Activated T-cell treated with anti-CD3 and anti-CD28 coated beads, Interleukin-2, amount 50 U/mL, for 72 hours (primary cell): ENCODE data around the gene MYO19. TPM values are rescaled to one million over a fixed set of nuclear protein-coding genes. Genes with fewer than 3 reads are reported as not detected.

Experiments used
- ATAC-seq, 2 donors: fragments of 150-1000 bp; cut with Tn5 transposase; replicated peaks in 1 of 2; 2 replicates each; pipeline ENCODE4 v1.10.0; 2021; ENCODE audit warnings: moderate library complexity in 2 of 2, mild to moderate bottlenecking in 1 of 2
- DNase-seq, 2 donors: peaks; one replicate each; pipeline ENCODE4 v3.0.0; 2021 to 2022; ENCODE audit warnings: mixed read lengths in 1 of 2
- H3K27ac Mint-ChIP-seq: one replicate; pipeline ENCODE4 v1.8.0; 2022; ENCODE audit warnings: mild to moderate bottlenecking, moderate library complexity, mixed read lengths
- H3K27me3 Mint-ChIP-seq: one replicate; pipeline ENCODE4 v1.8.0; 2022; ENCODE audit warnings: low read depth, mixed read lengths
- H3K36me3 Mint-ChIP-seq, 2 donors: one replicate each; pipeline ENCODE4 v1.8.0; 2022; ENCODE audit warnings: mixed read lengths in 2 of 2, mild to moderate bottlenecking in 1 of 2; ENCODE audit not compliant: insufficient read depth in 2 of 2
- H3K4me1 Mint-ChIP-seq: one replicate; pipeline ENCODE4 v1.8.0; 2022; ENCODE audit warnings: low read depth, mixed read lengths
- H3K4me3 Mint-ChIP-seq, 2 donors: one replicate each; pipeline ENCODE4 v1.8.0; 2022; ENCODE audit warnings: mild to moderate bottlenecking in 2 of 2, mixed read lengths in 2 of 2, moderate library complexity in 2 of 2
- H3K9me3 Mint-ChIP-seq, 2 donors: one replicate each; pipeline ENCODE4 v1.8.0; 2022; ENCODE audit warnings: mixed read lengths in 2 of 2
- total RNA-seq, 2 donors: library from RNA; stranded (reverse); gene quantifications; one replicate each; pipeline ENCODE4 v1.2.3, GENCODE V29; 2022

The MYO19 gene
- total RNA-seq, 2 donors from 2014 or later = 101 to 118 TPM

DNA sequence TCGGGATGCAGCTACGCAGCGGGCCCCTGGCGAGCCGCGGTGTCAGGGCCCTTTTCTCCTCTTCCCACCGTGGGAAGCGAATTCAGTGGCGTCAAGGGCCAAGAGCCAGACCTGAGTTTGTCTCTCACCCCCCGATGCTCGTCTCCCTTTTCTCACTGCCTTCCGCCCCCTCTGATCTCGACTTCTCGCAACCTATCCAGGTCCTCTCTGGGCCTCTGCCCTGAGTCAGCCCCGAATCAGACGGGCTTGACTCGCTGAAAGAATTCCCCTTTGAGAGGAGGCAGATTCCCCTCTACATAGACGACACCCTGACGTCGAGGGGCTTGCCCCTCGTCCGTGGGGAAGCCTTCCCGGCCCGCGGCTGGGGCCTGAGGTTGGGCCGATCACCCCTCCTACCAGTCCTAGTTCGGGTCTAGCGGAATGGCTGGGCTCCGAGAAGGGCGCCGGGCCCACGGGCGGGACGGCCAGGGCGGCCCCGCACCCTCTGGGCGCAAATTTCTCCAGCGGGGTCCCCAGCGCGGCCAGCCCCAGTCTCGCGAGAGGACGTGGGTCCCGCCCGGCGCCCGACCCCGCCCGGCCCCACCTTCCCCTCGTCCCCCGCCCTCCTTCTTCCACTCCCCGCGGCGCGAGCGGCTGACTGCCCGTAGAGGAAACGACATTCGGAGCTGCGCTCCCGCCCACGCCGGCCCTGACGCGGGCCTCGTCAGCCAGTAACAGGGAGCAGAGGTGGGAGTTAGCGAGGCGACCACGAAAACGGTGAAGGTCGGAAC, 9.8 kb upstream of the MYO19 start, which contains the start of gene GGNBP2:
Gene GGNBP2, plus strand, starts transcription at position 613 of the 770 bp plus-strand sequence. CDS start 806 bp downstream, outside the sequence.
- H3K4me3 Mint-ChIP-seq = peak within 1 kb of the TSS; percentile 92 to 98

DNA sequence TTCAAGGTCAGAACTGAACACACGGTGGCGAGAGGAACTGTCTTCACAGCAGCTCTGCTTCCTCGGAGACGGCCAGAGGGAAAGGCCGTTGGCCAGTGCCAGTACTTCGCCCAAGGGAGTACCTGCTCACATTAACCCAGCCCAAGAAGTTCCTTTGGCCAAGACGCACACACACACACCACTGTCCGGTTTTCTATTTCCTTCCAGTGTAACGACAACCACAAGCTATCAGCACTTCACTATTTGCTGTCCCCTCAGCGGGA, 9.3 kb upstream of the MYO19 start:
- Mint-ChIP-seq H3K9me3 (no peaks in the 10 kb centered on the region), H3K4me3 (peak overlapping the region; percentile 91 to 95), H3K36me3 (peaks cover 6 to 21% of the 10 kb centered on the region in 2 donors), H3K27me3 (no peaks in the 10 kb centered on the region), H3K27ac (peak overlapping the region; percentile 96), H3K4me1 (peaks cover 17% of the 10 kb centered on the region)
- no peak for ATAC-seq
- peak; percentile 35 to 45 for DNase-seq

More for the DNA sequence above, 9.8 kb upstream of the MYO19 start, which contains the start of gene GGNBP2:
- Mint-ChIP-seq H3K4me1 (peaks cover 22% of the 10 kb centered on the region), H3K9me3 (no peaks in the 10 kb centered on the region), H3K27ac (peak within 1 kb of the TSS; percentile 96), H3K36me3 (peaks cover 6 to 21% of the 10 kb centered on the region in 2 donors), H3K27me3 (no peaks in the 10 kb centered on the region)
- DNase-seq = peak; percentile 98 to 99
- ATAC-seq = peak; percentile 70 to 72

DNA sequence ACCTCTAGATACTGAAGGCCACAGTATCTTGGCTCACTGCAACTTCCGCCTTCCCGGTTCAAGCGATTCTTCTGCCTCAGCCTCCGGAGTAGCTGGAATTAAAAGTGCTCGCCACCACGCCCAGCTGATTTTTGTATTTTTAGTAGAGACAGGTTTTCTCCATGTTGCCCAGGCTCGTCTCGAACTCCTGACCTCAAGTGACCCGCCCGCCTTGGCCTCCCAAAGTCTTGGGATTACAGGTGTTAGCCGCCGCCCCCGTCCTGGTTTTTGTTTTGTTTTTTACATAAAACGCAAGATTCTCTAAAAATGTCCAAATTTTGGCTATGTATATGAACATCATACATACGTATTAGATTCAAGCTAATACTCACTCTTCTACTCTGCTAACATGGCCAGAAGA, 8.1 kb upstream of the MYO19 start:
- no peaks in the 10 kb centered on the region for H3K27me3 Mint-ChIP-seq
- no peak overlapping the region for H3K27ac Mint-ChIP-seq
- ATAC-seq = no peak
- H3K4me3 Mint-ChIP-seq = peak overlapping the region; percentile 91 to 95
- peaks cover 6% of the 10 kb centered on the region for H3K4me1 Mint-ChIP-seq
- H3K9me3 Mint-ChIP-seq = no peaks in the 10 kb centered on the region
- H3K36me3 Mint-ChIP-seq = peaks cover 6 to 23% of the 10 kb centered on the region in 2 donors
- DNase-seq = no peak

DNA sequence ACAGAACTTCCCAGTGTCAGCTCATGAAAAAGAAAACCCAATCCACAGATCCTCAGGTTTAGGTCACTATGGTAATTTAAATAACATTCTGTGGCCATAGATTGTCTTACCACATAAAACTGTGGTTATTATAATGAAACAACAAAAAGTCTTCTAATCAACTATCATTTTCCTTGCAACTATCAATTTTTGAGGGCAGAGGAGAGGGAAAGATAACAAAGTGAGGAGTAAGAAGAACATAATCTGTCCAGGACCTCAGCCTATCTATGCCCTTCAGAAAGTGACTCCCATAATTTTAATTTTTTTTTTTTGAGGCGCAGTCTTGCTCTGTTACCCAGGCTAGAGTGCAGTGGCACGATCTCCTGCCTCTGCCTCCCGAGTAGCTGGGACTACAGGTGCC, 6.0 kb upstream of the MYO19 start:
- Mint-ChIP-seq H3K4me3 (no peak overlapping the region), H3K27ac (no peak overlapping the region), H3K36me3 (peaks cover 5 to 14% of the 10 kb centered on the region in 2 donors), H3K27me3 (no peaks in the 10 kb centered on the region), H3K9me3 (no peaks in the 10 kb centered on the region), H3K4me1 (peaks cover 9% of the 10 kb centered on the region)
- DNase-seq = no peak
- ATAC-seq = no peak

DNA sequence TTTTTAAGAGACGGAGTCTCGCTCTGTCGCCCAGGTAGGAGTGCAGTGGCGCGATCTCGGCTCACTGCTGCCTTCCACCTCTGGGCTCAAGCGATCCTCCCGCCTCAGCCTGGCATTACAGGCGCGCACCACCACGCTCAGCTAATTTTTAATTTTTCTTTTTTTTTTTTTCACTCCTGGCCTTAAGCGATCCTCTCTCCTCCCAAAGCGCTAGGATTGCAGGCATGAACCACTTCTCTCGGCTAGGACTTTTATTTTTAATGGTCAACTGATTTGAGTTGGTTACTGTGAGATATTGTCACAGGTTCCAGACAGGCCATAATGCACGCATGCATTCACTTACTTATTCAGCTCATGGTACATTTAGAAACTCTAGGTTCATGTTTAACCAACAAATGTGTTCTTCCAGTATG, 1.0 kb upstream of the MYO19 start:
- Mint-ChIP-seq H3K4me1 (peaks cover 27% of the 10 kb centered on the region), H3K27me3 (no peaks in the 10 kb centered on the region), H3K9me3 (no peaks in the 10 kb centered on the region), H3K4me3 (peak overlapping the region; percentile 95 to 96), H3K36me3 (peaks cover 17 to 26% of the 10 kb centered on the region in 2 donors), H3K27ac (peak overlapping the region; percentile 91)
- no peak for DNase-seq
- no peak for ATAC-seq

DNA sequence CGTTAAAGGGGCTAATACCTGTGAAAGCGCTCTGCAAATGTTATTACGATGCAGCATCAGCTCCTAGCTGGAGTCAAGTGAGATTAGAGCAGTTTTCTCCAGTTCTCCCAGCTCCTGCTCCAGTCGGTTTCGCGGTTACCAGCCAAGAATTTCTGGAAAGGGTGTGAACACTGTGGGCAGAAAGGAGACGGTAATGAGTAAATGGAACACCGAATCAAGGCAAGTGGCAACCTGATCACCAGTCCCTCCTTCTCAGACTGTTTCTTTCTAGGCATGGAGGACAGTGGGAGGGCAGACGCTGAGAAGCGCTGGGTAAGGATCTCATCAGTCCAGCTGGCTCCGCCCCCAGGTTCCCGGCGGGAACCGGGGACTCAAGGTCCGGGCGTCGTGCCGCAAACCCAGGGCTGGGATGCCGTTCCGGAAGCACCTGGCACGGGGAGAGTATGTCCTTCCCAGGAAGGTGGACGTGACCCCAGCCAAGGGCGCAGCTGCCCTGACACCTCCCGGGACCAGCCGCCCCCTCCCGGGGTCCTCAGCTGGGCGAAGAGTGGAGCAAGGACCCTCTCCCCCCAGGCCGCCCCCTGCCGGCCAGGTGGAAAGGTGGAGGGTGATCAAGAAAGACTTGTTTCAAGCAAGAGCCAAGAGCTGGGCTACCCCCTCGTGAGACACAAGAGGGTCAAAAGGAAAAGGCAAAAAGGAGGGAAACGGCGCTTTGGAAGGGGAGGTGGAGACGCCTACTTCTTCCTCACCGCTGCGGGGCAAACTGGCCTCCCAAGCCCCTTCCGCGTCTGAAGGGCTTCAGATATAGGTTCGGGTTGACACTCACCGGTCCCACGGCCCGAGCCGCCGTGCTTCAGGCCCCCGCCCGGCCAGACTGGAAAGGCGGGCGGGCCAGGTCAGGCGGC, 481 bp downstream of the MYO19 start:
- peak; percentile 38 to 42 for ATAC-seq
- peaks cover 17 to 24% of the 10 kb centered on the region in 2 donors for H3K36me3 Mint-ChIP-seq
- no peaks in the 10 kb centered on the region for H3K27me3 Mint-ChIP-seq
- no peaks in the 10 kb centered on the region for H3K9me3 Mint-ChIP-seq
- DNase-seq = peak; percentile 64 to 65
- H3K27ac Mint-ChIP-seq = peak overlapping the region; percentile 88
- H3K4me1 Mint-ChIP-seq = peaks cover 30% of the 10 kb centered on the region
- peak overlapping the region; percentile 95 to 96 for H3K4me3 Mint-ChIP-seq

DNA sequence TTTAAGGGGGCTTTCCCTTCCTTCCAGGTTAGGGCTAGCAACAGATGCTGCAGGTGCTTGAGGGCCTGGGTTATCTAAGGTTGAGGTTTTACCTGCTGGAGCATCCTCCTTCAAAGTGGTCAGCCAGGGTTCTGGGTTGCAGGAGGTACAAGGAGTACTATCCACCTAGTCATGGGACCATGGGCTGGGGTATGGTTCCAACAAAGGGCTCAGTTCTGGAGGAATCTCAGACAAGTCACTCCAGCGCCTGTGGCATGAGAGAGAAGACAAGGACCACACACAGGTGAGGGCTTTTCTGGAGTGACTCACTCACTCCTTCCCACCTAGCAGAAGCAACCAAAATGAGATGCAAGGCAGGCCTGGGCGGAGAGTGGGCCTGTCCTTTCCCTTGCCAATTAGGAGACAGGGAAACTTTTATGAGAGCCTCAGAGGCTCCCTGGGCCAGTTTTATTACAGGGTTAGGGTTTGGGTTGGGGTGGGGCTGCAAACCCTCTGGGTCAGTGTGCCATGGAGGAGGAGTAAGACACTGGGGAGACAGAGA, 2.2 kb downstream of the MYO19 start:
- DNase-seq = no peak
- Mint-ChIP-seq H3K27ac (peak overlapping the region; percentile 44), H3K4me1 (peaks cover 33% of the 10 kb centered on the region), H3K4me3 (peak overlapping the region; percentile 42 to 45), H3K36me3 (peaks cover 18 to 24% of the 10 kb centered on the region in 2 donors), H3K27me3 (no peaks in the 10 kb centered on the region), H3K9me3 (no peaks in the 10 kb centered on the region)
- ATAC-seq = no peak

DNA sequence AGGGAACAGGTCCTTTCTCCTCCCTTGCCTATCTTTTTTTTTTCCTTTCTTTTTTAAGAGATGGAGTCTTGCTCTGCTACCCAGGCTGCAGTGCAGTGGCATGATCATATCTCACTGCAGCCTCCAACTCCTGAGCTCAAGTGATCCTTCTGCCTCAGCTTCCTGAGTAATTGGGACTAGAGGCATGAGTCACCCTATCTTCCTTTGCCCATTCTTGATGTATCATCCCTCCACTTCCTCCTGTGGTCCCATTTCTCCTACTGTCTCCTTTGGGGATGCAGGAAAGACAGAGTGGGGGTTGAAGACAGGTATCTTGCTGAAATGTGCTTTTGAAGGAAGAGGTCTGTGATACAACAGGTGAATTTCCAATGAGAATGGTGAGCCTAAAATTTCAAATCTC, 5.5 kb downstream of the MYO19 start:
- Mint-ChIP-seq H3K27ac (no peak overlapping the region), H3K27me3 (no peaks in the 10 kb centered on the region), H3K9me3 (peaks cover 0 to 1% of the 10 kb centered on the region in 2 donors), H3K4me3 (no peak overlapping the region), H3K4me1 (peaks cover 49% of the 10 kb centered on the region), H3K36me3 (peaks cover 16 to 30% of the 10 kb centered on the region in 2 donors)
- no peak for ATAC-seq
- no peak for DNase-seq

DNA sequence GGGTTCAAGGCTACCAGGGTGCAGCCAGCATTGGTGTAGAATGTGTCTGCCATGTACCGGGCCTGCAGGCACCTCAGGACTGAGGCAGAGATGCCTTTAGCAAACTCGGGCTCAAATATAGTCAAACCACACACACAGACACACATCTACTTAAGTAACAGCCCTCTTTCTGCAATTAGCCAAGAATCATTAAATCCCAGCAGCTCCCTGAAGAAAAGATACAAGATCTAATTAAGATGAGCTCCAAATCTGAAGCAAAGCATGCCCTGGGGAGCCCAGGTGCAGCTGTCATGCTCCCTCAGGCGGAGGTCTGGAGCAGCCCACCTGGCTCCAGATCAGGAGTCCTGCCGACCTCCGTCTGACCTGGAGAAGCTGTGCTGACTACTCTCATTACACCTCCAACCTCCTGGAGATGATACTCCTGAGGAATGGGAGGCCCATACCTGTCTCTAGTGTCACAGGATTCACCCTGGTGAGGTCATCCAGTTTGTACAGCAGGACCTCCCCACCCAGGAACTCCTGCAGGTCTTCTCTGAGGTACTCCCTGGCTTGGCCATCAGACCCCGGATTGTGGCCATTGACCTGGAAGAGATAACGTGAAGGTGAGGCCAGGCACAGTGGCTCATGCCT, 6.9 kb downstream of the MYO19 start:
- peaks cover 10 to 32% of the 10 kb centered on the region in 2 donors for H3K36me3 Mint-ChIP-seq
- H3K9me3 Mint-ChIP-seq = peaks cover 0 to 1% of the 10 kb centered on the region in 2 donors
- H3K4me1 Mint-ChIP-seq = peaks cover 44% of the 10 kb centered on the region
- H3K27ac Mint-ChIP-seq = no peak overlapping the region
- H3K4me3 Mint-ChIP-seq = no peak overlapping the region
- no peaks in the 10 kb centered on the region for H3K27me3 Mint-ChIP-seq
- DNase-seq (no peak), ATAC-seq (no peak)

DNA sequence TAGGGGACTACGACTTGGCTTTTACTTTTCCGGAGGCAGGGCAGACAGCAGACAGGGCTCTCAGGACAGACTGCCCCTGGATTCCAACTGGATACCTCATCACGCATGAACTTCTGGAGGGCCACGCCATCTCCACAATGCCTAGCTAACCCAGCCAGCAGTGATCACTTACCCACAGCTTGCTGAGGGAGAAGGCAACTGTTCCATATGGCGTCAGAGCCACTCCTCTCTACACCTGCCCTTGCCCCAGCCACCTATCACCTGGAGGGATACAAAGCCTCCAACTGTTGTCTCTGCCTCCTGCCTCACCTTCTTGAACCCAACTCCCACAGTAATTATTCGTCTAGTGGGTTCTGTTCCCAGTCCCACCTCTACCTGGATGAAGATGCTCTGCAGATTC, 8.8 kb downstream of the MYO19 start:
- H3K36me3 Mint-ChIP-seq = peaks cover 8 to 31% of the 10 kb centered on the region in 2 donors
- peaks cover 34% of the 10 kb centered on the region for H3K4me1 Mint-ChIP-seq
- peak overlapping the region; percentile 16 for H3K27ac Mint-ChIP-seq
- no peak overlapping the region for H3K4me3 Mint-ChIP-seq
- no peaks in the 10 kb centered on the region for H3K27me3 Mint-ChIP-seq
- DNase-seq = no peak
- no peak for ATAC-seq
- H3K9me3 Mint-ChIP-seq = peaks cover 0 to 1% of the 10 kb centered on the region in 2 donors

DNA sequence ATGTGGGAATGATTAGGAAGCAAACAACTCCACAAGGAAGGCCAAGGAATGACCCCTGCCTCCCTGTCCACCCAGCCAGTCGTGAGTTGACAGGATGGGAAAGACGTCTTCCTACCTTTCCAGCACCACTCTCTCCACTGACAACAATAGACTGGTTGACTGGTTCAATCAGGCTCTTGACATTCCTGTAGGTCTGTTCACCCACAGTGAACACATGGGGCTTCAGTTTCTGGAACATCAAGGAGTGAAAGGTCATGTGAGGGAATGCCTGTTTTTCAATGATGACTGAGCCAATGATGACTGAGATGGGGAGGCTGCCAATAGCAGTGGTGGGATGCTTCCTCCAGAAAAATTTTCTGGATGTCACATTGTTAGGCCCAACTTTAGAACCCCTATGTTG, 9.6 kb downstream of the MYO19 start:
- no peak for ATAC-seq
- H3K36me3 Mint-ChIP-seq = peaks cover 8 to 38% of the 10 kb centered on the region in 2 donors
- no peak for DNase-seq
- H3K27me3 Mint-ChIP-seq = no peaks in the 10 kb centered on the region
- H3K4me3 Mint-ChIP-seq = no peak overlapping the region
- peak overlapping the region; percentile 84 for H3K27ac Mint-ChIP-seq
- peaks cover 34% of the 10 kb centered on the region for H3K4me1 Mint-ChIP-seq
- peaks cover 0 to 1% of the 10 kb centered on the region in 2 donors for H3K9me3 Mint-ChIP-seq

DNA sequence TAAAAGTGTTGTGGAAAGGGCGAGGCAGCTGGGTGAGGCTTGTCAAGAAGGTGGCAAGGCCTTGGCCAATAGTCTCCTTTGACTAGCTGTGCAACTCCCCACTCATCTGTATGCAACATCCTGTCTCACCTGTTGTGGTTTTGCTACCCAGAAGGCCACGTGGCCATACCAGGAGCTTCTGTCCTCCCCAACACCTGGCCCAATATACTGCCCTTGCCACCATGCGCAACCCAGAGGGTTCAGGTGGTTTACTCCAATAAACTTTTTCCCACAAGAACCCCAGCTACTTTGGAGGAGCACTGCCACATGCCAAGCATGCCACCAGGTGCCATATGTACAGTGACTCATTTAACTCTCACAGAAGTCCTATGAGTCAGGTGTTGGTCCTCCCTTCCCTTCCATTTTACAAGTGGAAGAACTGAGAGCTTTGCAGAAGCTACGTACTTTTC, 10.2 kb downstream of the MYO19 start:
- Mint-ChIP-seq H3K27ac (peak overlapping the region; percentile 45), H3K27me3 (no peaks in the 10 kb centered on the region), H3K9me3 (peaks cover 0 to 1% of the 10 kb centered on the region in 2 donors), H3K4me1 (peaks cover 34% of the 10 kb centered on the region), H3K36me3 (peaks cover 8 to 43% of the 10 kb centered on the region in 2 donors), H3K4me3 (no peak overlapping the region)
- ATAC-seq = peak; percentile 91 to 94
- peak in 1 of 2 donors; percentile 14 for DNase-seq
